ENCODE data around the gene TMEM192.
"Not testable (repeated sequence)": the region's sequence is repeated elsewhere in the genome, so short reads cannot be mapped to it uniquely, and the experiment has no call there.

Gene TMEM192

GRCh38 chr4:165112368-165113121 is at the start of gene TMEM192:
Gene TMEM192 (minus strand): TSS chr4:165112860. CDS start chr4:165112773, 87 bp downstream.
- FAIRE-seq, result no peak

GRCh38 chr4:165158762-165159161 is 46.1 kb upstream of the TMEM192 start:
- FAIRE-seq, result no peak

GRCh38 chr4:165156906-165157305 is 44.2 kb upstream of the TMEM192 start:
- no peak for FAIRE-seq

- no peak for FAIRE-seq
These were observed 41.8 kb upstream of the TMEM192 start for GRCh38 chr4:165154482-165154881.

GRCh38 chr4:165152527-165152926 is 39.9 kb upstream of the TMEM192 start:
- no peak for FAIRE-seq

GRCh38 chr4:165151734-165152133 is 39.1 kb upstream of the TMEM192 start:
- no peak for FAIRE-seq

GRCh38 chr4:165150545-165150944 is 37.9 kb upstream of the TMEM192 start:
- no peak for FAIRE-seq

GRCh38 chr4:165138843-165139242 is 26.2 kb upstream of the TMEM192 start:
- no peak for FAIRE-seq

GRCh38 chr4:165137205-165137604 is 24.5 kb upstream of the TMEM192 start:
- FAIRE-seq, result no peak

GRCh38 chr4:165136529-165136928 is 23.9 kb upstream of the TMEM192 start:
- FAIRE-seq, result no peak

GRCh38 chr4:165133150-165133549 is 20.5 kb upstream of the TMEM192 start:
- no peak for FAIRE-seq

- FAIRE-seq, result peak; percentile 78
These were observed 18.7 kb upstream of the TMEM192 start for GRCh38 chr4:165131247-165131832.

- FAIRE-seq, result no peak
These were observed 17.3 kb upstream of the TMEM192 start for GRCh38 chr4:165129924-165130323.

GRCh38 chr4:165125869-165126499 is 13.3 kb upstream of the TMEM192 start:
- not testable (repeated sequence) for FAIRE-seq

GRCh38 chr4:165124488-165124887 is 11.8 kb upstream of the TMEM192 start:
- FAIRE-seq, result no peak

- FAIRE-seq, result no peak
These were observed 5.7 kb upstream of the TMEM192 start for GRCh38 chr4:165118256-165118909.

GRCh38 chr4:165115301-165115700 is 2.6 kb upstream of the TMEM192 start:
- no peak for FAIRE-seq

GRCh38 chr4:165111906-165112367 is 723 bp downstream of the TMEM192 start:
- peak; percentile 64 for FAIRE-seq

- FAIRE-seq, result no peak
These were observed 6.1 kb downstream of the TMEM192 start for GRCh38 chr4:165106518-165106917.

GRCh38 chr4:165101641-165102040 is 11.0 kb downstream of the TMEM192 start:
- no peak for FAIRE-seq

GRCh38 chr4:165096776-165097175 is 15.9 kb downstream of the TMEM192 start:
- no peak for FAIRE-seq

GRCh38 chr4:165095291-165095690 is 17.4 kb downstream of the TMEM192 start:
- no peak for FAIRE-seq

- no peak for FAIRE-seq
These were observed 17.8 kb downstream of the TMEM192 start for GRCh38 chr4:165094873-165095272.
